Measurements from ENCODE around the gene TECTA.

GRCh38 chr11:121152764-121153163 lies 51.7 kb downstream of the TECTA start:
- no peak for TF ChIP-seq KDM5A (IDR thresholded peaks at IDR 0.05)
- TF ChIP-seq NPAS2 (CRISPR knock-in tag; IDR thresholded peaks at IDR 0.05; ENCODE audit: borderline replicate concordance) = no peak
- TF ChIP-seq FOSL2 (IDR thresholded peaks at IDR 0.05) = no peak
- no peak for TF ChIP-seq FOSL2 (CRISPR knock-in tag; IDR thresholded peaks at IDR 0.05)
- TF ChIP-seq ZSCAN20 (CRISPR knock-in tag; IDR thresholded peaks at IDR 0.05) = no peak
- no peak for TF ChIP-seq CTCF (IDR thresholded peaks at IDR 0.05)
- no peak for TF ChIP-seq POLR2A (IDR thresholded peaks at IDR 0.05; ENCODE audit: low read length)
- no peak for TF ChIP-seq HDAC2 (IDR thresholded peaks at IDR 0.05)
- no peak for TF ChIP-seq ZNF302 (CRISPR knock-in tag; IDR thresholded peaks at IDR 0.05)
- no peak for TF ChIP-seq NR3C1 (IDR thresholded peaks at IDR 0.05)
